ENCODE results near the gene IFI44L. TPM values are rescaled to one million over a fixed set of nuclear protein-coding genes. Genes with fewer than 3 reads are reported as not detected.

The IFI44L gene
- total RNA-seq, 1 experiment from 2014 or later: 11.9 TPM

GRCh38 chr1:78688697-78689096, 68.4 kb downstream of the IFI44L start:
- intact Hi-C loops (cut with micrococcal nuclease): loop anchor here (1.0 to 2.0 kb wide), 4 partner anchors 145 to 570 kb away; no protein-coding TSS in a partner anchor
- H3K4me3 Mint-ChIP-seq (ENCODE audit: unreplicated experiment): no peak overlapping the region
- no peak overlapping the region for H3K27ac Mint-ChIP-seq (ENCODE audit: low read depth, unreplicated experiment)
- DNase-seq (ENCODE audit: unreplicated experiment): peak; percentile 44
- H3K9me3 Mint-ChIP-seq (ENCODE audit: unreplicated experiment): no peaks in the 10 kb centered on the region
- no peaks in the 10 kb centered on the region for H3K36me3 Mint-ChIP-seq (ENCODE audit: insufficient read depth, unreplicated experiment)
- POLR2A ChIA-PET: no interaction called here
- no TSS peak for BruUV-seq (replicated peaks)
- CTCF ChIA-PET: interaction anchor here (0.6 to 1.1 kb wide), 7 partner anchors 9 to 559 kb away, joined by 3 to 4 read pairs (median 3); no protein-coding TSS in a partner anchor
- H3K4me1 Mint-ChIP-seq (ENCODE audit: insufficient read depth, unreplicated experiment): peaks cover 22% of the 10 kb centered on the region
- H3K27me3 Mint-ChIP-seq (ENCODE audit: insufficient read depth, unreplicated experiment): no peaks in the 10 kb centered on the region
- peak; percentile 43 for TF ChIP-seq CTCF (IDR thresholded peaks at IDR 0.05; ENCODE audit: unreplicated experiment)

- no peak for DNase-seq (ENCODE audit: unreplicated experiment)
- H3K4me3 Mint-ChIP-seq (ENCODE audit: unreplicated experiment): no peak overlapping the region
- POLR2A ChIA-PET: no interaction called here
- no peak for TF ChIP-seq CTCF (IDR thresholded peaks at IDR 0.05; ENCODE audit: unreplicated experiment)
- H3K4me1 Mint-ChIP-seq (ENCODE audit: insufficient read depth, unreplicated experiment): peaks cover 22% of the 10 kb centered on the region
- CTCF ChIA-PET: interaction anchor here (0.6 to 0.8 kb wide), 3 partner anchors 142 to 492 kb away, joined by 3 to 5 read pairs (median 3); no protein-coding TSS in a partner anchor
- BruUV-seq (replicated peaks): no TSS peak
- intact Hi-C loops (cut with micrococcal nuclease): no loop called here
- no peaks in the 10 kb centered on the region for H3K36me3 Mint-ChIP-seq (ENCODE audit: insufficient read depth, unreplicated experiment)
- no peaks in the 10 kb centered on the region for H3K9me3 Mint-ChIP-seq (ENCODE audit: unreplicated experiment)
- no peaks in the 10 kb centered on the region for H3K27me3 Mint-ChIP-seq (ENCODE audit: insufficient read depth, unreplicated experiment)
- peak overlapping the region; percentile 5 for H3K27ac Mint-ChIP-seq (ENCODE audit: low read depth, unreplicated experiment)
Measured at GRCh38 chr1:78690516-78690915, 70.3 kb downstream of the IFI44L start.

- ChIA-PET POLR2A (no interaction called here), CTCF (no interaction called here)
- no peaks in the 10 kb centered on the region for H3K27me3 Mint-ChIP-seq (ENCODE audit: insufficient read depth, unreplicated experiment)
- no peak overlapping the region for H3K27ac Mint-ChIP-seq (ENCODE audit: low read depth, unreplicated experiment)
- H3K36me3 Mint-ChIP-seq (ENCODE audit: insufficient read depth, unreplicated experiment): no peaks in the 10 kb centered on the region
- intact Hi-C loops (cut with micrococcal nuclease): no loop called here
- no TSS peak for BruUV-seq (replicated peaks)
- no peak for TF ChIP-seq CTCF (IDR thresholded peaks at IDR 0.05; ENCODE audit: unreplicated experiment)
- H3K4me3 Mint-ChIP-seq (ENCODE audit: unreplicated experiment): no peak overlapping the region
- peaks cover 8% of the 10 kb centered on the region for H3K9me3 Mint-ChIP-seq (ENCODE audit: unreplicated experiment)
- peaks cover 29% of the 10 kb centered on the region for H3K4me1 Mint-ChIP-seq (ENCODE audit: insufficient read depth, unreplicated experiment)
- peak; percentile 29 for DNase-seq (ENCODE audit: unreplicated experiment)
Measured at GRCh38 chr1:78691995-78692747, 71.9 kb downstream of the IFI44L start.

Other genes starting within 250 kb of the IFI44L start
- 2.5 and 4.4 TPM in 2 replicates for gene PTGFR, start 129.5 kb upstream of the IFI44L start, total RNA-seq (2022)
- 7.5 and 7.7 TPM in 2 replicates for gene IFI44, start 29.4 kb downstream of the IFI44L start, total RNA-seq (2022)

All from MCF 10A (cell line).